ENCODE measurements around the gene VKORC1L1. TPM values are rescaled to one million over a fixed set of nuclear protein-coding genes. Genes with fewer than 3 reads are reported as not detected.

The VKORC1L1 gene
- total and polyA plus RNA-seq, 9 of the 15 experiments (the other 6 are each of a cell fraction or from before 2014, with no cell fraction given) = 6.8 to 36.5 (median 19.3) TPM

DNA sequence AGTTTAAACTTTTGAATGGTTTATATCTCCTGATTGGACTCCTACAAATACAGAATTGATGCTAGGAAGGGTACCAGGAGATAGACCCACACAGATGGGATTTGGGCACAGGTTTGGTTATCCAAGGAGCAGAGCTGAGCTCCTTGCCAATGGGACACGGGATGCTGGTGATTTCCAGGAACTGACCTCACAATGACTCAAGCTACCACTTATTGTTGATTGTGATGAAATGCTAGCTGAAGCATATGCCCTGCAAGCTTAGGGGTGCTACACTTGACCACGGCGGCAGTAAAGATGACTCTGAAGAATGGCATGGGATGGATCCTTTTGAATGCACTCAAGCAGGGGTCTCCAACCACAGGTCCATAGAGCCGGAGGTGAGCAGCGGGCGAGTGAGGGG is 45.5 kb upstream of the VKORC1L1 start:
- H3K36me3 ChIP-seq (ENCODE audit: control insufficient read depth, insufficient read depth, low read length) = no peaks in the 10 kb centered on the region; the same call in 2 of the 3 replicates
- in situ Hi-C loops (cut with MboI) (no loop called here), intact Hi-C loops (cut with micrococcal nuclease) (no loop called here)
- 63% methylated on average over 6 of the region's 6 CpGs for WGBS (ENCODE audit: insufficient coverage, low coverage, missing lambda C conversion rate)
- no peak overlapping the region for H2AFZ ChIP-seq (ENCODE audit: low read depth, low read length)
- no peak overlapping the region for H3K4me2 ChIP-seq (ENCODE audit: insufficient read depth, low read length)
- no peaks in the 10 kb centered on the region for H3K79me2 ChIP-seq (ENCODE audit: control insufficient read depth, insufficient read depth, low read length)
- H3K9me3 ChIP-seq (replicated peaks; ENCODE audit: control insufficient read depth, insufficient read depth, low read depth, low read length) = no peaks in the 10 kb centered on the region
- no peaks in the 10 kb centered on the region for H3K9me1 ChIP-seq (ENCODE audit: control insufficient read depth, insufficient read depth, low read length)
- DNase-seq (ENCODE audit: extremely low read depth in 1 of 4, low spot score in 3 of 4) = no peak
- H3K9ac ChIP-seq (ENCODE audit: insufficient read depth in 1 of 2, low read depth in 2 of 2, low read length in 2 of 2) = no peak overlapping the region
- no peaks in the 10 kb centered on the region for H4K20me1 ChIP-seq (replicated peaks; ENCODE audit: control insufficient read depth, insufficient read depth, low read length)
- ChIA-PET POLR2A (interaction anchor here (1.4 kb wide), 1 partner anchor 10 kb away, joined by 5 read pairs; no protein-coding TSS in a partner anchor), CTCF (ENCODE audit: low intra/inter-chr PET ratio) (no interaction called here)
- H3K4me1 ChIP-seq (replicated peaks in 1 of 2; ENCODE audit: control insufficient read depth in 2 of 2, insufficient read depth in 2 of 2, low read length in 2 of 2) = no peaks in the 10 kb centered on the region
- no peaks in the 10 kb centered on the region for H3K27me3 ChIP-seq (ENCODE audit: control insufficient read depth in 2 of 2, insufficient read depth in 2 of 2, low read length in 2 of 2)
- no peak overlapping the region for H3K4me3 ChIP-seq
- no peak for FAIRE-seq
- no peak overlapping the region for H3K27ac ChIP-seq (ENCODE audit: extremely low read depth, low read depth, low read length)
- ATAC-seq = no peak
- no TSS peak for BruUV-seq (replicated peaks)
- TF ChIP-seq SAFB (IDR thresholded peaks at IDR 0.05; ENCODE audit: borderline replicate concordance, low read depth, low read length) (no peak), RBM17 (IDR thresholded peaks at IDR 0.05; ENCODE audit: borderline replicate concordance, low read depth, low read length) (no peak), HINFP (tag; conservative IDR thresholded peaks at IDR 0.05; ENCODE audit: low read depth) (no peak), CTCF (IDR thresholded peaks at IDR 0.05 in 2 of 3, conservative IDR thresholded peaks at IDR 0.05 in 1 of 3; ENCODE audit: insufficient read depth in 2 of 3, low read depth in 1 of 3, low read length in 3 of 3) (no peak), ZNF695 (CRISPR knock-in tag; IDR thresholded peaks at IDR 0.05) (no peak), RCOR1 (IDR thresholded peaks at IDR 0.05; ENCODE audit: borderline replicate concordance in 1 of 2, low read depth in 2 of 2, low read length in 2 of 2) (no peak), ZBTB8A (IDR thresholded peaks at IDR 0.05; ENCODE audit: partially characterized antibody) (no peak), ADNP (tag; IDR thresholded peaks at IDR 0.05) (no peak), HEY1 (CRISPR knock-in tag; IDR thresholded peaks at IDR 0.05; ENCODE audit: borderline replicate concordance) (no peak), NFXL1 (CRISPR knock-in tag; IDR thresholded peaks at IDR 0.05) (no peak), EWSR1 (IDR thresholded peaks at IDR 0.05; ENCODE audit: borderline replicate concordance, low read depth, partially characterized antibody) (no peak), ZBTB26 (CRISPR knock-in tag; IDR thresholded peaks at IDR 0.05) (no peak)
- TF ChIP-seq, protein P1, sequence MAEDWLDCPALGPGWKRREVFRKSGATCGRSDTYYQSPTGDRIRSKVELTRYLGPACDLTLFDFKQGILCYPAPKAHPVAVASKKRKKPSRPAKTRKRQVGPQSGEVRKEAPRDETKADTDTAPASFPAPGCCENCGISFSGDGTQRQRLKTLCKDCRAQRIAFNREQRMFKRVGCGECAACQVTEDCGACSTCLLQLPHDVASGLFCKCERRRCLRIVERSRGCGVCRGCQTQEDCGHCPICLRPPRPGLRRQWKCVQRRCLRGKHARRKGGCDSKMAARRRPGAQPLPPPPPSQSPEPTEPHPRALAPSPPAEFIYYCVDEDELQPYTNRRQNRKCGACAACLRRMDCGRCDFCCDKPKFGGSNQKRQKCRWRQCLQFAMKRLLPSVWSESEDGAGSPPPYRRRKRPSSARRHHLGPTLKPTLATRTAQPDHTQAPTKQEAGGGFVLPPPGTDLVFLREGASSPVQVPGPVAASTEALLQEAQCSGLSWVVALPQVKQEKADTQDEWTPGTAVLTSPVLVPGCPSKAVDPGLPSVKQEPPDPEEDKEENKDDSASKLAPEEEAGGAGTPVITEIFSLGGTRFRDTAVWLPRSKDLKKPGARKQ (CRISPR knock-in tag; IDR thresholded peaks at IDR 0.05) = no peak
